ENCODE measurements around the gene KLHL29. TPM values are rescaled to one million over a fixed set of nuclear protein-coding genes. Genes with fewer than 3 reads are reported as not detected.

The KLHL29 gene
- total RNA-seq, 1 experiment from 2014 or later = 34.1 TPM

DNA sequence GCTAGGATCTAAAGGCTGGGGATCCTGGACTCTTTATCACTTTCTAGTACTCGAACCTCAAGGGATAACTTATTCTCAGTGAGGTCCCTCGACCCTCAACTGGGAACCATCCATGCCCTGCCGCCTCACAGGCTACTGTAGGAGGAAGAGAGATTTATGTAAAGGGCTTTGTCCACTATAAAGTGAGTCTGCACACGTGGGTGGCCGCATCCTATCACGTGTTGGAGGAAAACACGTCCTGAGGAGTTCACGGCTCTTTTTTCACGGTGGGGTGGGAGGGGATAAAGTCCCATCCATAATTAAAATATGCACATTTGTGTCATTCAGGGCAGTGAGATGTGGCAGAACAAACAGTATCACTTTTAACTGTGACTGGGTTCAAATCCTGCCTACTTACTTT is 176.6 kb downstream of the KLHL29 start:
- Histone ChIP-seq H3K9me3 (replicated peaks) (no peaks in the 10 kb centered on the region), H3K36me3 (0 out of 2 replicates have a peak, but pooled peaks cover 2% of the 10 kb centered on the region), H3K27me3 (no peaks in the 10 kb centered on the region), H3K4me3 (no peak overlapping the region), H3K4me1 (peaks cover 39% of the 10 kb centered on the region), H3K27ac (no peak overlapping the region)
- no peak for DNase-seq

DNA sequence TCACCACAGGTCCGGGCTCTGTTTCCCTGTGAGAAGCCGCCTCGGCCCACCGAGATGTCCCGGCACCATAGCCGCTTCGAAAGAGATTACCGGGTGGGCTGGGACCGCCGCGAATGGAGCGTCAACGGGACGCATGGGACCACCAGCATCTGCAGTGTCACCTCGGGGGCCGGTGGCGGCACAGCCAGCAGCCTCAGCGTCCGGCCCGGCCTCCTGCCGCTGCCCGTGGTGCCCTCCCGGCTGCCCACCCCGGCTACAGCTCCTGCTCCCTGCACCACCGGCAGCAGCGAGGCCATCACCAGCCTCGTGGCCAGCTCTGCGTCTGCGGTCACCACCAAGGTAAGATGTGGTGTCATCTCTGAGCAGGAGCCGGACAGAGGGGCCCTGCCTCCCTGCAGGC is 177.2 kb downstream of the KLHL29 start:
- no peak for DNase-seq
- Histone ChIP-seq H3K4me3 (no peak overlapping the region), H3K9me3 (replicated peaks) (no peaks in the 10 kb centered on the region)

DNA sequence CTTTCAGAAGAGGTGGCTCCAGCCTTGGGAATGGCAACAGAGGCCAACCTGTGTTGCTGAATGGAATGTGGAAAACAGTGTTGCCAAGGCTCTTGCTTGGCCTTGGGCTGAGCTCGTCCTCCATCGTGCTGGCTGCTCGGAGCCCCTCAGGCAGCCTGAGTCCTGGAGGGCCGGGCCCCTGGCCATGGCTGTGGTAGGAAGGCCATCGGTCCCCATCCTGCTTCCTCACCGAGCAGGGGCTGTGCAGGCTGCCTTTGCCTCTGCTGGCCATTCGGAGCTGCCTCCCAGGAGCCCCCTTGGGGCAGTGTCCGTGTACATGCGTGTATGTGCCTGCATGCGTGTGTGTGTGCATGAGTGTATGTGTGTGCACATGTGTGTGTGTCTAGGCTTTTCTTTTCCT is 178.2 kb downstream of the KLHL29 start:
- no peak for DNase-seq
- Histone ChIP-seq H3K9me3 (replicated peaks) (no peaks in the 10 kb centered on the region), H3K4me3 (no peak overlapping the region), H3K27me3 (no peaks in the 10 kb centered on the region), H3K4me1 (peaks cover 39% of the 10 kb centered on the region), H3K36me3 (no peaks in the 10 kb centered on the region; the same call in 1 of the 2 replicates), H3K27ac (peak overlapping the region; percentile 79)

More for the DNA sequence above, 177.2 kb downstream of the KLHL29 start:
- Histone ChIP-seq H3K27me3 (no peaks in the 10 kb centered on the region), H3K4me1 (peaks cover 39% of the 10 kb centered on the region), H3K27ac (no peak overlapping the region), H3K36me3 (0 out of 2 replicates have a peak, but pooled peaks cover 2% of the 10 kb centered on the region)

DNA sequence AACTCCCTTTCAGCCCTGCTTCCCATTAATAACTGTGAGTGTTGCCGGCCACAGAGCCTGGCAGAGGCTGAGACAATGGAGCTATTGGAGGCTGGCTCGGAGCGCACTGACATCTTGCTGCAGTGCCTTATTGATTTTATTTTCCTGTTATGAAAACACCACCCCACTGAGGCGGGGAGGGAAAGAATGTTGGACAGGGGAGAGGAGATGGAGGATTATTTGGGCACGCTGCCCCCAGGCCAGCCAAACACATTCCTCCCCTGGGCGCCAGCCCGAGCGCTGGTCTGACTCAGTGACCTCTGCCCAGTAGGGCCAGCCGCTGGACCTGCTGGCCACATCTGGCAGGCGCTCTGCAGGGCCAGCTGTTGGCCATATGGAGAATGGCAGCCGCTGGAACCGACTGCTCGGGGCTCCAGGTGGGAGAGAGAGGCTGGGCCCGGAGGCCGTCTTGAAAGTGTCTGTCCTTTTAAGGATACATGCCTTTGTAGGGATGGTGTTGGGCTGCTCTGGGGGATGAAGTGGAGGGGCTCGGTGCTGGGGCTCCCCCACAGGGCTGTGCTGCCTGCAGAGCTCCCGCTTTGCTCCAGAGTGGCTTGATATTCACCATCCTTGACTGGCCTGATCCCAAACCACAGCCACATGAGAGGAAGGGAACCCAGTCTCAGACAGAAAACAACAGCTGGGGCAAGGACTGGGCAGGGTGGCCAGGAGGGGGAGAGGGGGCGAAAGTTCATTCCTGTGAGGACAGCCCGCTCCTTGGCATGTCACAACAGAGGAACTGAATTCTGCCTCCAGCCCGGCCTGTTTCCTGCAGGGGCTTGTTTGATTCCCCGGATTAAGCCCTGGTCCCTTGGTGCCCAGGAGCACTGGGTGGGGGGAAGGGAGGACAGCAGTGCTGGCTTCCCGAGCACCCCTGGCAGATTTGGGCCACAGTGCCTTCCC is 179.0 kb downstream of the KLHL29 start:
- DNase-seq = peak; percentile 99 to 100
- H3K27me3 ChIP-seq = no peaks in the 10 kb centered on the region
- H3K36me3 ChIP-seq = no peaks in the 10 kb centered on the region; the same call in 1 of the 2 replicates
- H3K27ac ChIP-seq = peak overlapping the region; percentile 79
- peaks cover 39% of the 10 kb centered on the region for H3K4me1 ChIP-seq
- H3K4me3 ChIP-seq = peak overlapping the region; percentile 22
- H3K9me3 ChIP-seq (replicated peaks) = no peaks in the 10 kb centered on the region

DNA sequence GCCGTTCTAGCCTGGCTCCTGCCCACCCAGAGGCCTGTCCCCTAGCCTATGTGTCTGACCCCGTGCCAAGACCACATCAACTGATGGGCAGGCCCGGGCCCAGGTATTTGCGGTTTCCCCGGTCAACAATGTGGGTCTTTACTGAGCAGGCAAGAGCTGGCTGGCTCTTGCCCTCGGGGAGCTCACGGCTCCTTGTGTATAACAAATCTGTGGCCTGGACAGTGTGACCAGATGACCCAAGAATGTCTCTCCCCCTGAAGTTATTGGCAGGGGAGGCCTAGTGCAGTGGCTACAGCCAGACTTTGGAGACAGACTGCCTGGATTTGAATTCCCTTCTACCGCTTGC is 179.6 kb downstream of the KLHL29 start:
- Histone ChIP-seq H3K36me3 (no peaks in the 10 kb centered on the region; the same call in 1 of the 2 replicates), H3K27me3 (no peaks in the 10 kb centered on the region), H3K9me3 (replicated peaks) (no peaks in the 10 kb centered on the region), H3K4me3 (no peak overlapping the region), H3K4me1 (peaks cover 39% of the 10 kb centered on the region), H3K27ac (peak overlapping the region; percentile 79)
- DNase-seq = no peak

DNA sequence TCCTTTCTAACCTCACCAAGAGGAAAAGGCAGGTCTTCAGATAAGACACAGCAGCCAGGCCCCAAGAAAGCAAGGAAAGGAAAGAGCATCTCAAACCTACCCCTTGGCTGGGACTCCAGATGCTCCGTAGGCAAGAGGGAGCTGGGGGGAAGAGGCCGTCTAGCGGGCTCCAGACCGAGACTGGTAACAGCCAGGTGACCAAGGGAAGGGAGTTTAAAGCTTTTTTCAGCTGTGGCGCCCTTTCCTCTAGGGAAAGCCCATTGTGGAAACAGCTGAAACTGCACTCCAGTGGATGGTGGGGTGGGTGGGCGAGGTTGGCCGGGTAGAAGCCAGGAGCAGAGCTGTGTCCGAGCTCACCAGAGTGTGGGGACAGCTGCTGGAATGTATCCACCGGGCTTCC is 180.4 kb downstream of the KLHL29 start:
- Histone ChIP-seq H3K36me3 (no peaks in the 10 kb centered on the region; the same call in 1 of the 2 replicates), H3K9me3 (replicated peaks) (no peaks in the 10 kb centered on the region), H3K27me3 (no peaks in the 10 kb centered on the region), H3K4me3 (no peak overlapping the region), H3K4me1 (peaks cover 39% of the 10 kb centered on the region), H3K27ac (peak overlapping the region; percentile 79)
- DNase-seq = peak in 1 of 2 experiments; percentile 61

DNA sequence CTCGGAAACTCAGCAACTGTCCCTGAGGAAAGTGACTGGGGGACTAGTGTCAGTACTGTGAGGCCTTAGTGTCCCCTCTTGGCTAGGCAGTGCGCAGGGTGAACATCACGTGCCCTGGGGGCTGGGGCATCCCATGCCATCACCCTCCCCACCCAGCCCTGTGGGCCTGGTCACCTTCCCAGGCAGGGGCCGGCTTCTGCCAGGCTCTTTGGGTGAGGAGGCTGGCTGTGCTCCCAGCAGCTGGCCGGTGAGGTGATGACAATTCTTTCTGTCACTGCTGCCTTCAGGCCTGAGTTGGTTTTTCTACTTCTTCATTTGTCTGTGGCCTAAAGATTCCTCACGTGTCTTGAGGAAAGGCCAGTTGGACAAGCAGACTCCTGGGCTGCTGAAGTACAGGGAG is 180.8 kb downstream of the KLHL29 start:
- no peaks in the 10 kb centered on the region for H3K27me3 ChIP-seq
- no peak overlapping the region for H3K4me3 ChIP-seq
- H3K27ac ChIP-seq = peak overlapping the region; percentile 79
- no peak for DNase-seq
- no peaks in the 10 kb centered on the region for H3K9me3 ChIP-seq (replicated peaks)
- peaks cover 39% of the 10 kb centered on the region for H3K4me1 ChIP-seq
- no peaks in the 10 kb centered on the region; the same call in 1 of the 2 replicates for H3K36me3 ChIP-seq

DNA sequence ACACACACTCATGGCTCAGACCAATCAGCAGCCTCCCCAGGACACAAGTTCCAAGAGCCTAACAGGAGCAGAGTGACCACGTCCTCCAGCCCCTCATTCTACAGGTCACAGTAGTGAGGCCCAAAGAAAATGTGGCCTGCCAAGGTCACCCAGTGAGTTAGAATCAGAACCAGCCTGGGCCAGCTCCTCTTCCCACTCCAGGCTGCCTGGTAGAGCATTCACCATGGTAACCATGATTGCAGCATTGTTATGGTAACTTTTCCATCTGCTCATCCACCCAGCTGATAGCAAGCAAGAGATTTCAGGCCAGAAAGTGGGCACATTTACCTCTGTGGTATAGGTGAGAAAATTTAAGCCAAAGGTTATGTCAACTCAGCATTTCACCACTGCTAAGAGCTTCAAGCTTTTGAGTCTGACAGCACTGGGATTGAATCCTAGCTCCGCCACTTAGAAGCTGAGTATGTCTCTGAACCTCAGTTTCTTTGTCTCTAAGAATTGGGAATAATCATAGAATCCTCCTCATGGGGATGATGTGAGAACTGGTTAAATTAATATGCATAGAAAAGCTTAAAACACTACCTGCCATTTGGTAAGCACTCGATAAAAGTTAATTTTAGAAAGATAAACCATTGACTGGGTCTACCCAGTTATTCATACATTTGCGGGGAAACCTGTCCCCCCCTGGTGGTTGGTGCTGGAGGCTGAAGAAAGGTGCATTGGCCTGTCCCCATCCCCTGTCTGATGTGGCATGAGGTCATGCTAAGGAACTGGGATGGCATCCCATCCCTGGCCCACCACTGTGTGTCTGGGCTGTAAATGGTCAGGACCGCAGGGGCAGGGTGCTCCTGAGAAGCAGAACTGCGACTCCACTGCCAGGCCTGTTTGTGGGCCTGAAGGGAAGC is 181.5 kb downstream of the KLHL29 start:
- H3K27me3 ChIP-seq = no peaks in the 10 kb centered on the region
- peaks cover 44% of the 10 kb centered on the region for H3K4me1 ChIP-seq
- DNase-seq = peak; percentile 56 to 65
- H3K9me3 ChIP-seq (replicated peaks) = no peaks in the 10 kb centered on the region
- no peaks in the 10 kb centered on the region; the same call in 1 of the 2 replicates for H3K36me3 ChIP-seq
- peak overlapping the region; percentile 79; the same call in 1 of the 2 replicates for H3K27ac ChIP-seq
- H3K4me3 ChIP-seq = no peak overlapping the region

DNA sequence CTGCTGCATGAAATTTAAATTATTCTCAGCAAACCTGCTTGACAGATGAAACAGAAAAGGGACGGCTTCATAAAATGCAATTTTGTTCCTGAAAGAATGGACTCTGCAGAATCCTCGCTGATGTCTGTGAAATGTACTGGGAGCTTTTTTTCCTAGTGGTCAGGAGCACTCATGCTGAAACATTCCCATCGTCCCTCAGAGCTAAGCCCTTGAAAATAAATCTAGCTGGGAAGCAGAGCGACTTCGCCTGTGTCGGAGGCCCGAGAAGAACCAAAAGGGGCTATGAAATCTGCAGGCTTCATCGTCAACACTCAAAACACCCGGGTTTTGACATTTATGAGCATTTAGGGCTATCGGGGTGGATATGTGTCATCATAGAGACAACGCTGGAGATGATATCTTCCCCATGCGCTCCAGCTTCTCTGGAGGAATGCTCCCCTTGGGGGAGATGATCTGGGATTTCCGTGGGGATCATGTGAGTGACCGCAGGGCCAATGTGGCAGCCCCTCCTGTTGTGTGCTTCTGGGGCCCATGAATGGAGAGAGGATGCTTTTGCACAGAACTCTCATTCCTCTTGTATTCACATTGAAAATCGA is 182.3 kb downstream of the KLHL29 start:
- H3K4me1 ChIP-seq = peaks cover 52% of the 10 kb centered on the region
- peaks cover 5% of the 10 kb centered on the region; the same call in 1 of the 2 replicates for H3K36me3 ChIP-seq
- H3K27me3 ChIP-seq = no peaks in the 10 kb centered on the region
- H3K9me3 ChIP-seq (replicated peaks) = no peaks in the 10 kb centered on the region
- H3K4me3 ChIP-seq = no peak overlapping the region
- DNase-seq = peak in 1 of 2 experiments; percentile 53
- peak overlapping the region; percentile 5; the same call in 1 of the 2 replicates for H3K27ac ChIP-seq

DNA sequence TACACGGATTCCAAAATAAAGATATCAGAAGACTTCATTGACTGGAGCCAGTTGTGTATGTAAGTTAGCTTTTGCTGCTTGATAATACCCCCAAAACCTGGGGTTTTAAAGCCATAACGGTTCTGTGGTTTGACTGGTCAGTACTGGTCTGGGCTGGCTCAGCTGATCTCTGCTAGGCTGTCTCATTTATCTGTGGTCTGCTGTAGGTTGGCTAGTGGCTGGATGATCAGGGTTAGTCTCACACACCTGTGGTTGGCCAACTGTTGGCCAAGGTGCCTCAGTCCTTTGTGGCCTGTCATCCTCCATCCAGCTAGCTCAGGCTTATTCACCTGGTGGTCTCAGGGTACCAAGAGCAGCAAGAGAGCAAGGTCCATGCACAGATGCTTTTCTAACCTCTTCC is 183.2 kb downstream of the KLHL29 start:
- no peak for DNase-seq
- no peaks in the 10 kb centered on the region for H3K27me3 ChIP-seq
- no peak overlapping the region for H3K27ac ChIP-seq
- H3K9me3 ChIP-seq (replicated peaks) = no peaks in the 10 kb centered on the region
- peaks cover 44% of the 10 kb centered on the region for H3K4me1 ChIP-seq
- no peak overlapping the region for H3K4me3 ChIP-seq
- H3K36me3 ChIP-seq = peaks cover 5% of the 10 kb centered on the region; the same call in 1 of the 2 replicates

DNA sequence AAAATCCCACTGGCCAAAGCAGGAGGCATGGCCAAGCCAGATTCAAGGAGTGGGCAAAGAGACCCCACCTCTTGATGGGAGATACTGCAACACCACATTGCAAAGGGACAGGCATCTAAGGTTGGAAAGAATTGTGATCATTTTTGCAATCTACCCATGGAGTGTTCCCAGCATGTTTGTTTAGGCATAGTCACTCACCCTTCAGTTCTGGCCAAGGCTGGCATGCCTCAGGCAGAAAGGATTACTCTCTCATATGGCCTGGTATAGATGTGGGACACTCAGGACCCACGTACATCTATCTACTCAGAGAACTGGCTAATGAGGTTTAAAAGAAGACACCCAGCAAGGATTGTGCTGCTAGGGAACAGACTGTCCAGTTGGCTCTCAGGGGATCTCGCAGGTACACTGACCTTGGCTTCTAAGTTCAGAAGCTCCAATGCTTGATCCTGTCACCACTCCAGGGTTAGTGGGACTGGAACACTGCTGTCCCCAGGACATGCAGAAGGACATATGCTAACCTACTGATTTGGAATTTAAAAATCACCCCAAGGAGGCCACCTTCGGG is 183.7 kb downstream of the KLHL29 start:
- Histone ChIP-seq H3K27ac (no peak overlapping the region), H3K36me3 (peaks cover 5% of the 10 kb centered on the region; the same call in 1 of the 2 replicates), H3K4me3 (no peak overlapping the region), H3K9me3 (replicated peaks) (no peaks in the 10 kb centered on the region), H3K27me3 (no peaks in the 10 kb centered on the region), H3K4me1 (peaks cover 39% of the 10 kb centered on the region)
- DNase-seq = no peak

DNA sequence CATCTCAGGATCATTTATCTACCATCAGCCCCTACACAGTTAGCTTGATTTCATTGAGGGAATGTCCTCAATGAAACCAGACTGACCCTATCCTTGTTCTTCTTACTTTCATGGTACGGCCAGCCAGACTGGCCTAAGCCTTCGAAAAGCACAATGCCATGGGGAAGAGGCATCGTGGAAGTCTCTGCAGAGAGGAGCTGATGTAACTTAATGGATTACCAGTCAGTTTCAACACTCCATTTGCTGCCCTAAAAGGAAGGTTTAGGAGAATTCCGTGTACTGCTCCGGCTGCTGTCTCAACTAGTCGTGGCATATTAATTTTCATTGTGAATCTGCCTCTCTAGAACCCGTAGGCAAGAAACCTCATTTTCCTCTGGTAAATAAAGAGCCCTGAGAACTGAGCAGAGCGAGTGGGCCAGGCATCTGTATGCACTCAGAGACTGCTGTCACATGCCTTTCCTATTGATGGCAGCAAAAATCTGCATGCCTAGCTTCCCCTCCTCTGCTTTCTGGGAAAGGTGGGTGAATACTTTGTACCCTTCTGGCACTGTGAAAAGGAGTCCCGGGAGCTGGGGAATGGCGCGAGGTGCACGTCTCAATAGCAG is 184.9 kb downstream of the KLHL29 start:
- no peaks in the 10 kb centered on the region for H3K9me3 ChIP-seq (replicated peaks)
- H3K4me1 ChIP-seq = peaks cover 31% of the 10 kb centered on the region
- H3K27ac ChIP-seq = no peak overlapping the region
- H3K4me3 ChIP-seq = no peak overlapping the region
- no peaks in the 10 kb centered on the region for H3K27me3 ChIP-seq
- no peak for DNase-seq
- H3K36me3 ChIP-seq = peaks cover 5% of the 10 kb centered on the region; the same call in 1 of the 2 replicates

DNA sequence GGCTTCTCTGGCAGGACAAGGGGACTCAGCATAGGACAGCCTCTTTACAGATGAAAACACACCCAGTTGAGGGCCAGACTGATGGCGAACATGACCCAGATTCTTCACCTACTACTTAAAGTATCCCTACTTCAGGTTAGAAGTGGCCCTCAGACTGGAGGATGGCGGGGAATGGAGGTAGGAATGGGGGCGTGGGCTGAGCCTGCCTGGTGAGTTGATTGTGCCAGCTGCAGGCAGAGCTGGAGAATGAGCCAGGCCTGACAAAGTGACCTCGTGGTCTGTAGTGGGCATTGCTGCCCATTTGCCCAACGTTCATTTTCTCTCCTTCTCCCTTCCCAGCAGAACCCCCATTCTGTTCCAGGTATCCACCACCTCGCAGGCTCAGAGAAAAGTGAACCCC is 186.1 kb downstream of the KLHL29 start:
- peak overlapping the region; percentile 46 for H3K27ac ChIP-seq
- no peak for DNase-seq
- no peaks in the 10 kb centered on the region for H3K27me3 ChIP-seq
- H3K36me3 ChIP-seq = peaks cover 7% of the 10 kb centered on the region; the same call in 1 of the 2 replicates
- H3K4me3 ChIP-seq = no peak overlapping the region
- peaks cover 19% of the 10 kb centered on the region for H3K4me1 ChIP-seq
- no peaks in the 10 kb centered on the region for H3K9me3 ChIP-seq (replicated peaks)
